HCT116 (cell line): ENCODE results near the gene PNLIPRP3. TPM values are rescaled to one million over a fixed set of nuclear protein-coding genes. Genes with fewer than 3 reads are reported as not detected.

ENCODE experiments used
- ATAC-seq: fragments of 200-7000 bp; cut with Tn5 transposase; 2 replicates; pipeline ENCODE4 v1.9.1; 2020; ENCODE audit warnings: mild to moderate bottlenecking, moderate library complexity
- BruUV-seq: library from RNA; stranded (reverse); fragments of 400-500 nt; replicated peaks from 2 replicates; lab custom pipeline; 2021; lab: Mats Ljungman, UMichigan
- CTCF ChIA-PET: fragments of 300-600 bp; sonication (Branson Sonifier 250); formaldehyde crosslinking; loops from one replicate; lab custom pipeline; 2021; ENCODE audit warnings: antibody characterized with exemption; lab: Charles Lee
- POLR2A ChIA-PET: fragments of 300-600, 350-600 bp; sonication (Branson Sonifier 250); formaldehyde crosslinking; loops from one replicate; lab custom pipeline; 2021; ENCODE audit warnings: antibody characterized with exemption; lab: Charles Lee
- RAD21 ChIA-PET, 2 experiments: fragments of 300-600 bp; sonication (Branson Sonifier 250); formaldehyde crosslinking; loops; one replicate each; lab custom pipeline; 2023; ENCODE audit warnings: low total read pairs in 2 of 2; ENCODE audit not compliant: uncharacterized antibody in 2 of 2, unreplicated experiment in 2 of 2, low non-redundant PET in 1 of 2; lab: Charles Lee
- DNase-seq: peaks from one replicate; pipeline ENCODE4 v3.0.0-alpha.2; 2010; ENCODE audit warnings: low read depth, low spot score
- H2AFZ ChIP-seq: fragments of 200-600 bp; shearing (Covaris generic), sonication (generic); 2 replicates; pipeline ENCODE4 v1.6.1; 2017; ENCODE audit warnings: low read depth, mixed run types, mixed read lengths, antibody characterized with exemption, low read length; ENCODE audit not compliant: poor library complexity, severe bottlenecking
- H3K27ac ChIP-seq: 2 replicates; pipeline ENCODE4 v1.5.1; 2012; ENCODE audit warnings: low read depth, low read length
- H3K27me3 ChIP-seq: fragments of 200-600 bp; sonication (generic); 2 replicates; pipeline ENCODE4 v1.6.1; 2016; ENCODE audit warnings: mixed run types, low read length, mixed read lengths; ENCODE audit not compliant: insufficient read depth
- H3K36me3 ChIP-seq, 2 experiments: fragments of 200-500 bp in 1 of 2; fragments of 200-600 bp in 1 of 2; sonication (Bioruptor generic) in 1 of 2; sonication (generic) in 1 of 2; 2 replicates each; pipeline versions ENCODE4 v1.5.1 to v1.6.1; 2014 to 2016; ENCODE audit warnings: low read length in 2 of 2, inconsistent platforms in 1 of 2, mixed read lengths in 1 of 2, mixed run types in 1 of 2; ENCODE audit not compliant: insufficient read depth in 2 of 2, control insufficient read depth in 1 of 2
- H3K4me1 ChIP-seq, 2 experiments: fragments of 200-600 bp in 1 of 2; sonication (generic) in 1 of 2; 2 replicates each; pipeline versions ENCODE4 v1.5.1 to v1.6.1; 2012 to 2017; ENCODE audit warnings: low read length in 2 of 2, inconsistent platforms in 1 of 2, mild to moderate bottlenecking in 1 of 2, mixed read lengths in 1 of 2, mixed run types in 1 of 2, moderate library complexity in 1 of 2; ENCODE audit not compliant: insufficient read depth in 2 of 2, control insufficient read depth in 1 of 2
- H3K4me2 ChIP-seq: fragments of 200-600 bp; sonication (generic); 2 replicates; pipeline ENCODE4 v1.6.1; 2017; ENCODE audit warnings: mixed run types, low read length, mixed read lengths
- H3K4me3 ChIP-seq, 2 experiments: fragments of 200-600 bp in 1 of 2; sonication (generic) in 1 of 2; replicated peaks in 1 of 2; 2 replicates each; pipeline ENCODE4 v1.5.1; 2011 to 2016; ENCODE audit warnings: low read length in 2 of 2, control low read depth in 1 of 2, low read depth in 1 of 2, mild to moderate bottlenecking in 1 of 2, mixed read lengths in 1 of 2, mixed run types in 1 of 2
- H3K79me2 ChIP-seq: fragments of 200-600 bp; sonication (generic); 2 replicates; pipeline ENCODE4 v1.6.1; 2017; ENCODE audit warnings: mild to moderate bottlenecking, mixed run types, low read length, moderate library complexity, mixed read lengths; ENCODE audit not compliant: insufficient read depth
- H3K9ac ChIP-seq: fragments of 200-600 bp; sonication (generic); 2 replicates; pipeline ENCODE4 v1.6.1; 2016; ENCODE audit warnings: low read length, mixed read lengths
- H3K9me2 ChIP-seq: fragments of 200-600 bp; sonication (generic), shearing (Covaris generic); 2 replicates; pipeline ENCODE4 v1.6.1; 2017; ENCODE audit warnings: mixed run types, mild to moderate bottlenecking, moderate library complexity; ENCODE audit not compliant: insufficient read depth
- H3K9me3 ChIP-seq, 2 experiments: fragments of 200-500 bp in 1 of 2; fragments of 200-600 bp in 1 of 2; sonication (Bioruptor generic) in 1 of 2; sonication (generic) in 1 of 2; 2 replicates each; pipeline ENCODE4 v1.6.1; 2014 to 2017; ENCODE audit warnings: low read length in 2 of 2, mixed read lengths in 2 of 2, inconsistent platforms in 1 of 2, low read depth in 1 of 2, mild to moderate bottlenecking in 1 of 2, mixed run types in 1 of 2, moderate library complexity in 1 of 2; ENCODE audit not compliant: control insufficient read depth in 1 of 2, insufficient read depth in 1 of 2
- H4K20me1 ChIP-seq: fragments of 200-600 bp; sonication (generic), shearing (Covaris generic); 2 replicates; pipeline ENCODE4 v1.6.1; 2017; ENCODE audit warnings: mixed run types, mild to moderate bottlenecking, moderate library complexity; ENCODE audit not compliant: insufficient read depth
- EGR1 ChIP-seq: IDR thresholded peaks from 2 replicates; pipeline ENCODE4 v1.6.1; 2012; ENCODE audit warnings: low read depth
- ELF1 ChIP-seq: IDR thresholded peaks from 2 replicates; pipeline ENCODE4 v1.6.1; 2012; ENCODE audit warnings: low read depth, borderline replicate concordance
- EZH2 ChIP-seq: fragments of 200-600 bp; sonication (generic); IDR thresholded peaks from 2 replicates; pipeline ENCODE4 v1.6.1; 2017; ENCODE audit warnings: antibody characterized with exemption, mixed run types
- FOSL1 ChIP-seq: IDR thresholded peaks from 2 replicates; pipeline ENCODE4 v1.6.1; 2012; ENCODE audit warnings: low read depth
- JUND ChIP-seq: IDR thresholded peaks from 2 replicates; pipeline ENCODE4 v1.6.1; 2012
- ZNF274 ChIP-seq: fragments of 200-500 bp; sonication (Bioruptor generic); IDR thresholded peaks from 2 replicates; pipeline ENCODE4 v1.6.1; 2014; ENCODE audit warnings: mild to moderate bottlenecking, low read depth, low read length, inconsistent platforms
- intact Hi-C: fragments of 100-400 bp; cut with micrococcal nuclease; formaldehyde crosslinking; loops from 2 replicates; pipeline ENCODE4 v1.10.0; 2022
- total RNA-seq: library from RNA; stranded (reverse); gene quantifications from one replicate; pipeline ENCODE4 v1.2.1, GENCODE V29; 2021; ENCODE audit not compliant: unreplicated experiment
- TF ChIP-seq, protein P1 (sequence below): IDR thresholded peaks from 2 replicates; pipeline ENCODE4 v1.6.1; 2012

Gene PNLIPRP3
- total RNA-seq, 1 experiment from 2014 or later: not detected

- Histone ChIP-seq H3K4me2 (no peak overlapping the region), H3K27ac (no peak overlapping the region)
- no TSS peak for BruUV-seq
Observed at GRCh38 chr10:116429288-116429977, 1.8 kb downstream of the PNLIPRP3 start.

GRCh38 chr10:116430288-116430687, 2.6 kb downstream of the PNLIPRP3 start:
- TF ChIP-seq EGR1: no peak
- ChIA-PET POLR2A (no interaction called here), RAD21 (no interaction called here), CTCF (interaction anchor here (1.5 kb wide), 1 partner anchor 14 kb away, joined by 4 read pairs; no protein-coding TSS in a partner anchor)
- H3K36me3 ChIP-seq: no peaks in the 10 kb centered on the region
- no peaks in the 10 kb centered on the region for H4K20me1 ChIP-seq
- intact Hi-C loops: no loop called here
- H3K9me2 ChIP-seq: no peaks in the 10 kb centered on the region
- H3K9me3 ChIP-seq: no peaks in the 10 kb centered on the region
- no peak overlapping the region for H3K9ac ChIP-seq
- no peaks in the 10 kb centered on the region for H3K4me1 ChIP-seq
- no peak overlapping the region for H3K4me2 ChIP-seq
- DNase-seq: no peak
- H3K4me3 ChIP-seq: no peak overlapping the region
- no peak for ATAC-seq
- H3K79me2 ChIP-seq: no peaks in the 10 kb centered on the region
- no peak overlapping the region for H2AFZ ChIP-seq
- no TSS peak for BruUV-seq
- H3K27ac ChIP-seq: no peak overlapping the region
- peaks cover 28% of the 10 kb centered on the region for H3K27me3 ChIP-seq

More at GRCh38 chr10:116429288-116429977, 1.8 kb downstream of the PNLIPRP3 start:
- H3K4me3 ChIP-seq: no peak overlapping the region
- TF ChIP-seq ZNF274 (no peak), JUND (no peak), EZH2 (no peak), FOSL1 (no peak), ELF1 (no peak)
- TF ChIP-seq, protein P1, sequence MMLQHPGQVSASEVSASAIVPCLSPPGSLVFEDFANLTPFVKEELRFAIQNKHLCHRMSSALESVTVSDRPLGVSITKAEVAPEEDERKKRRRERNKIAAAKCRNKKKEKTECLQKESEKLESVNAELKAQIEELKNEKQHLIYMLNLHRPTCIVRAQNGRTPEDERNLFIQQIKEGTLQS: no peak
- no peaks in the 10 kb centered on the region for H3K9me2 ChIP-seq
- ChIA-PET CTCF (interaction anchor here (1.5 kb wide), 1 partner anchor 15 kb away, joined by 4 read pairs; no protein-coding TSS in a partner anchor), RAD21 (no interaction called here), POLR2A (no interaction called here)
- no peaks in the 10 kb centered on the region for H4K20me1 ChIP-seq
- H3K9ac ChIP-seq: no peak overlapping the region
- no peaks in the 10 kb centered on the region for H3K79me2 ChIP-seq
- H3K27me3 ChIP-seq: peaks cover 26% of the 10 kb centered on the region
- ATAC-seq (no peak), DNase-seq (no peak)
- no peaks in the 10 kb centered on the region for H3K4me1 ChIP-seq
- no peaks in the 10 kb centered on the region for H3K9me3 ChIP-seq
- H3K36me3 ChIP-seq: no peaks in the 10 kb centered on the region
- no peak overlapping the region for H2AFZ ChIP-seq
- intact Hi-C loops: no loop called here
